Measurements from ENCODE around the gene ERLIN1.

DNA sequence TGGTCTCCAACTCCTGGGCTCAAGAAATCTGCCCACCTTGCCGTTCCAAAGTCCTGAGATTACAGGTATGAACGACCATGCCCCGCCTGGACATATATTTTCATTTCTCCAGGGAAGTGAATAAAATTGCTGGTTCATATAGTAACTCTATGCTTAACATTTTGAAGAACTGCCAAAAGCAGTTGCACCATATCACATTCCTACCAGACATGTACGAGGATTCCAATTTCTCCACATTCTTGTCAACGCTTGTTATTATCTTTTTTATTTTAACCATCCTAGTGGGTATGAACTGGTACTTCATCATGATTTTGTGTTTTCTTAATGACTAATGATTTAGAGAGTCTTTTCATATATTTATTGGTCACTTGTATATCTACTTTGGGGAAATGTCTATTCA, 82.2 kb downstream of the ERLIN1 start:
- TF ChIP-seq REST (IDR thresholded peaks at IDR 0.05; ENCODE audit: insufficient replicate concordance, low read depth) (no peak), POLR2AphosphoS5 (IDR thresholded peaks at IDR 0.05; ENCODE audit: low read depth) (no peak)
- TF ChIP-seq, protein P1, sequence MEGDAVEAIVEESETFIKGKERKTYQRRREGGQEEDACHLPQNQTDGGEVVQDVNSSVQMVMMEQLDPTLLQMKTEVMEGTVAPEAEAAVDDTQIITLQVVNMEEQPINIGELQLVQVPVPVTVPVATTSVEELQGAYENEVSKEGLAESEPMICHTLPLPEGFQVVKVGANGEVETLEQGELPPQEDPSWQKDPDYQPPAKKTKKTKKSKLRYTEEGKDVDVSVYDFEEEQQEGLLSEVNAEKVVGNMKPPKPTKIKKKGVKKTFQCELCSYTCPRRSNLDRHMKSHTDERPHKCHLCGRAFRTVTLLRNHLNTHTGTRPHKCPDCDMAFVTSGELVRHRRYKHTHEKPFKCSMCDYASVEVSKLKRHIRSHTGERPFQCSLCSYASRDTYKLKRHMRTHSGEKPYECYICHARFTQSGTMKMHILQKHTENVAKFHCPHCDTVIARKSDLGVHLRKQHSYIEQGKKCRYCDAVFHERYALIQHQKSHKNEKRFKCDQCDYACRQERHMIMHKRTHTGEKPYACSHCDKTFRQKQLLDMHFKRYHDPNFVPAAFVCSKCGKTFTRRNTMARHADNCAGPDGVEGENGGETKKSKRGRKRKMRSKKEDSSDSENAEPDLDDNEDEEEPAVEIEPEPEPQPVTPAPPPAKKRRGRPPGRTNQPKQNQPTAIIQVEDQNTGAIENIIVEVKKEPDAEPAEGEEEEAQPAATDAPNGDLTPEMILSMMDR (IDR thresholded peaks at IDR 0.05; ENCODE audit: insufficient read depth, low read length): no peak

Data from HL-60 (cell line).